ENCODE measurements around the gene ARFIP1.
"Not testable (repeated sequence)": the region's sequence is repeated elsewhere in the genome, so short reads cannot be mapped to it uniquely, and the experiment has no call there.

ARFIP1 gene

GRCh38 chr4:152843481-152844090, 63.8 kb downstream of the ARFIP1 start:
- Histone ChIP-seq H3K9me3 (ENCODE audit: insufficient read depth, low read length) (peaks cover 12% of the 10 kb centered on the region; the same call in 1 of the 2 replicates), H3K27me3 (ENCODE audit: insufficient read depth, insufficient read length) (no peaks in the 10 kb centered on the region), H3K4me1 (ENCODE audit: insufficient read depth, insufficient read length) (no peaks in the 10 kb centered on the region), H3K9ac (ENCODE audit: insufficient read length, low read depth) (no peak overlapping the region), H3K4me3 (ENCODE audit: insufficient read length, low read depth) (no peak overlapping the region), H3K36me3 (ENCODE audit: insufficient read depth, insufficient read length, low read length) (no peaks in the 10 kb centered on the region)
- DNase-seq (ENCODE audit: low read depth, low spot score), result no peak
- no peak for TF ChIP-seq ZNF274 (IDR thresholded peaks at IDR 0.05; ENCODE audit: low read depth, low read length)
- TF ChIP-seq YY1 (IDR thresholded peaks at IDR 0.05; ENCODE audit: insufficient read depth, insufficient read length), result no peak
- no peak for TF ChIP-seq SUZ12 (IDR thresholded peaks at IDR 0.05; ENCODE audit: extremely low read depth, insufficient read depth, insufficient read length)

GRCh38 chr4:152847376-152847775, 67.6 kb downstream of the ARFIP1 start:
- no peaks in the 10 kb centered on the region for H3K27me3 ChIP-seq (ENCODE audit: insufficient read depth, insufficient read length)
- 0 out of 2 replicates have a peak, but pooled peaks cover under 1% of the 10 kb centered on the region for H3K9me3 ChIP-seq (ENCODE audit: insufficient read depth, low read length)
- no peaks in the 10 kb centered on the region for H3K36me3 ChIP-seq (ENCODE audit: insufficient read depth, insufficient read length, low read length)
- no peak overlapping the region for H3K4me3 ChIP-seq (ENCODE audit: insufficient read length, low read depth)
- TF ChIP-seq YY1 (IDR thresholded peaks at IDR 0.05; ENCODE audit: insufficient read depth, insufficient read length), result no peak
- no peak for DNase-seq (ENCODE audit: low read depth, low spot score)
- H3K4me1 ChIP-seq (ENCODE audit: insufficient read depth, insufficient read length), result no peaks in the 10 kb centered on the region
- no peak overlapping the region for H3K9ac ChIP-seq (ENCODE audit: insufficient read length, low read depth)

- peaks cover 12% of the 10 kb centered on the region for H3K9me3 ChIP-seq (ENCODE audit: insufficient read depth, low read length)
Observed at GRCh38 chr4:152848508-152848907, 68.8 kb downstream of the ARFIP1 start.

GRCh38 chr4:152849350-152849749, 69.6 kb downstream of the ARFIP1 start:
- peaks cover 13% of the 10 kb centered on the region for H3K9me3 ChIP-seq (ENCODE audit: insufficient read depth, low read length)
- no peak for DNase-seq (ENCODE audit: low read depth, low spot score)
- H3K4me3 ChIP-seq (ENCODE audit: insufficient read length, low read depth), result no peak overlapping the region
- H3K36me3 ChIP-seq (ENCODE audit: insufficient read depth, insufficient read length, low read length), result no peaks in the 10 kb centered on the region
- TF ChIP-seq YY1 (IDR thresholded peaks at IDR 0.05; ENCODE audit: insufficient read depth, insufficient read length), result no peak
- no peak for TF ChIP-seq ZNF274 (IDR thresholded peaks at IDR 0.05; ENCODE audit: low read depth, low read length)
- TF ChIP-seq SUZ12 (IDR thresholded peaks at IDR 0.05; ENCODE audit: extremely low read depth, insufficient read depth, insufficient read length), result no peak
- no peak overlapping the region for H3K9ac ChIP-seq (ENCODE audit: insufficient read length, low read depth)
- H3K4me1 ChIP-seq (ENCODE audit: insufficient read depth, insufficient read length), result no peaks in the 10 kb centered on the region
- no peaks in the 10 kb centered on the region for H3K27me3 ChIP-seq (ENCODE audit: insufficient read depth, insufficient read length)

More at GRCh38 chr4:152848508-152848907, 68.8 kb downstream of the ARFIP1 start:
- Histone ChIP-seq H3K4me3 (ENCODE audit: insufficient read length, low read depth) (no peak overlapping the region), H3K9ac (ENCODE audit: insufficient read length, low read depth) (no peak overlapping the region), H3K36me3 (ENCODE audit: insufficient read depth, insufficient read length, low read length) (no peaks in the 10 kb centered on the region), H3K4me1 (ENCODE audit: insufficient read depth, insufficient read length) (no peaks in the 10 kb centered on the region), H3K27me3 (ENCODE audit: insufficient read depth, insufficient read length) (no peaks in the 10 kb centered on the region)
- no peak for DNase-seq (ENCODE audit: low read depth, low spot score)
- TF ChIP-seq SUZ12 (IDR thresholded peaks at IDR 0.05; ENCODE audit: extremely low read depth, insufficient read depth, insufficient read length) (no peak), ZNF274 (IDR thresholded peaks at IDR 0.05; ENCODE audit: low read depth, low read length) (no peak), YY1 (IDR thresholded peaks at IDR 0.05; ENCODE audit: insufficient read depth, insufficient read length) (no peak)

DNA sequence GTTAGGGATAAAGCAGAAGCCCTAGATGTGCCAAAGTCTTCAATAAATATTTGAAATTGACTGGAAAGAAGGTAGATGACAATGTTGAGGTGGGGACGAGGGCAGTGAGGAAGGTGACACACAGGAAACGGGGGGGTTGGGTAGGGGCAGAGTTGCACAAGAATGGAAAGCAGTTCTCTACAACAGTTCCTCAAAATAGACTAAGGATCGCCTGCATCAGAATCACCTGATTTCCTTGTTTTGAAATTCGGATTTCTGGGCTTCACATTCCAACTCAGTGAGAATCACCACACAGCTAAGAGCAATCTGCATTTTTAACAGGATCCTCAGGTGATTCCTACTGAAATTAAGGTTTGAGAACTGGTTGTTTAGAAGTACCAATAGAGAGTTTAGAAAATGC, 70.6 kb downstream of the ARFIP1 start:
- DNase-seq (ENCODE audit: low read depth, low spot score), result peak; percentile 48
- Histone ChIP-seq H3K4me3 (ENCODE audit: insufficient read length, low read depth) (no peak overlapping the region), H3K4me1 (ENCODE audit: insufficient read depth, insufficient read length) (no peaks in the 10 kb centered on the region), H3K36me3 (ENCODE audit: insufficient read depth, insufficient read length, low read length) (no peaks in the 10 kb centered on the region), H3K9ac (ENCODE audit: insufficient read length, low read depth) (no peak overlapping the region), H3K27me3 (ENCODE audit: insufficient read depth, insufficient read length) (no peaks in the 10 kb centered on the region), H3K9me3 (ENCODE audit: insufficient read depth, low read length) (peaks cover 13% of the 10 kb centered on the region)
- TF ChIP-seq ZNF274 (IDR thresholded peaks at IDR 0.05; ENCODE audit: low read depth, low read length) (no peak), SUZ12 (IDR thresholded peaks at IDR 0.05; ENCODE audit: extremely low read depth, insufficient read depth, insufficient read length) (no peak), YY1 (IDR thresholded peaks at IDR 0.05; ENCODE audit: insufficient read depth, insufficient read length) (no peak)

GRCh38 chr4:152851226-152851625, 71.5 kb downstream of the ARFIP1 start:
- Histone ChIP-seq H3K4me1 (ENCODE audit: insufficient read depth, insufficient read length) (no peaks in the 10 kb centered on the region), H3K9me3 (ENCODE audit: insufficient read depth, low read length) (peaks cover 13% of the 10 kb centered on the region), H3K9ac (ENCODE audit: insufficient read length, low read depth) (no peak overlapping the region), H3K4me3 (ENCODE audit: insufficient read length, low read depth) (no peak overlapping the region), H3K36me3 (ENCODE audit: insufficient read depth, insufficient read length, low read length) (no peaks in the 10 kb centered on the region), H3K27me3 (ENCODE audit: insufficient read depth, insufficient read length) (no peaks in the 10 kb centered on the region)
- DNase-seq (ENCODE audit: low read depth, low spot score), result no peak
- TF ChIP-seq SUZ12 (IDR thresholded peaks at IDR 0.05; ENCODE audit: extremely low read depth, insufficient read depth, insufficient read length) (no peak), YY1 (IDR thresholded peaks at IDR 0.05; ENCODE audit: insufficient read depth, insufficient read length) (no peak), ZNF274 (IDR thresholded peaks at IDR 0.05; ENCODE audit: low read depth, low read length) (no peak)

DNA sequence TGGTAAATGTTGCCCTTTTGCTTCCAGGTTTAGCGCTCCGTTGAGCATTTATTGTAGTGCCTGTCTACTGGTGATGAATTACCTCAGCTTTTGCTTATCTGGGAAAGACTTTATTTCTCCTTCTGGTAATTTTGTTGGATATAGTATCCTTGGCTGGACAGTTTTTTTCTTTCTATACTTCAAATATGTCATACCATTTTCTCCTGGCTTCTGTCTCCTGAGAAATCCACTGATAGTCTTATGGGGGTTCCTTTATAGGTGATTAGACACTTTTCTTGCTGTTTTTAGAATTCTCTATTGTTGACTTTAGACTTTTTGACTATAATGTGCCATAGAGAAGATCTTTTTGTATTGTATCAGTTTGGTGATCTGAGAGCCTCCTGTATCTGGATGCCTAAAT, 73.5 kb downstream of the ARFIP1 start:
- no peaks in the 10 kb centered on the region for H3K36me3 ChIP-seq (ENCODE audit: insufficient read depth, insufficient read length, low read length)
- DNase-seq (ENCODE audit: low read depth, low spot score), result no peak
- H3K9me3 ChIP-seq (ENCODE audit: insufficient read depth, low read length), result peaks cover 13% of the 10 kb centered on the region
- no peak overlapping the region for H3K4me3 ChIP-seq (ENCODE audit: insufficient read length, low read depth)
- no peak for TF ChIP-seq ZNF274 (IDR thresholded peaks at IDR 0.05; ENCODE audit: low read depth, low read length)
- TF ChIP-seq YY1 (IDR thresholded peaks at IDR 0.05; ENCODE audit: insufficient read depth, insufficient read length), result no peak
- TF ChIP-seq SUZ12 (IDR thresholded peaks at IDR 0.05; ENCODE audit: extremely low read depth, insufficient read depth, insufficient read length), result no peak
- H3K4me1 ChIP-seq (ENCODE audit: insufficient read depth, insufficient read length), result no peaks in the 10 kb centered on the region
- H3K9ac ChIP-seq (ENCODE audit: insufficient read length, low read depth), result no peak overlapping the region
- H3K27me3 ChIP-seq (ENCODE audit: insufficient read depth, insufficient read length), result no peaks in the 10 kb centered on the region

DNA sequence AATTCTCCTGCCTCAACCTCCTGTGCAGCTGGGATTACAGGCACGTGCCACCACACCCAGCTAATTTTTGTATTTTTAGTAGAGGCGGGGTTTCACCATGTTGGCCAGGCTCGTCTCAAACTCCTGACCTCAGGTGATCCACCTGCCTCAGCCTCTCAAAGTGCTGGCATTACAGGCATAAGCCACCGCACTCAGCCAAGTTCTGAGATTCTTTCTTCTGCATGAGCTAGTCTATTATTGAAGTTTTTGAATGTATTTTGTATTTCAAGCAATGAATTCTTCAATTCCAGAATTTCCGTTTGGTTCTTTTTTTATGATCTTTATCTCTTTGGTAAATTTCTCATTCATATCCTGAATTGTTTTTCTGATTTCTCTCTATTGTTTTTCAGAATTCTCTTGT, 74.3 kb downstream of the ARFIP1 start:
- DNase-seq (ENCODE audit: low read depth, low spot score); H3K36me3 ChIP-seq (ENCODE audit: insufficient read depth, insufficient read length, low read length): not testable (repeated sequence)

More for the DNA sequence above, 74.3 kb downstream of the ARFIP1 start:
- peaks cover 13% of the 10 kb centered on the region for H3K9me3 ChIP-seq (ENCODE audit: insufficient read depth, low read length)
- H3K4me3 ChIP-seq (ENCODE audit: insufficient read length, low read depth); H3K4me1 ChIP-seq (ENCODE audit: insufficient read depth, insufficient read length); H3K9ac ChIP-seq (ENCODE audit: insufficient read length, low read depth); H3K27me3 ChIP-seq (ENCODE audit: insufficient read depth, insufficient read length): not testable (repeated sequence)
